GM12874 (cell line): ENCODE data around the gene SRRM5.

Source experiments
- TF ChIP-seq, protein P1 (sequence below): IDR thresholded peaks from 2 replicates; pipeline ENCODE4 v1.5.1; 2011; ENCODE audit warnings: low read depth, mild to moderate bottlenecking, control low read depth, low read length, moderate library complexity; ENCODE audit not compliant: insufficient read depth

SRRM5 gene

DNA sequence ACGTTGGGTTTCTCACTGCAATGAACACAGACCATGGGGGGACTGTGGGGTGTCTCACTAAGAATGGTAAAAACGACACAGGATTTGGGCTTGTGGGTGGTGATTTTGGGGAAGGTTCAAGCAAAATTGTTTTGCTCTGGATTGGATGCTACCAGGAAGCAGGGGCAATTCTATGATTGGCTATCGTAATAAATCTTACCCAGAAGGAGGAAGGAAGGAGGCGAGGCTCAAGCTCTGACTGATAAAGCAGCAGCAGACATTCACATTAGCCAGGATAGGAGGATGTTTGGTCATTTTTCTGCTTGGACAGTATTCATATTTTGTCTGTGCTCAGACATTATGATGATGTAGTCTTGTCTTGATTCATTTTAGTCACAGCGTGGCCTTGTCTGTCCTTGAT, 14.0 kb upstream of the SRRM5 start:
- TF ChIP-seq, protein P1, sequence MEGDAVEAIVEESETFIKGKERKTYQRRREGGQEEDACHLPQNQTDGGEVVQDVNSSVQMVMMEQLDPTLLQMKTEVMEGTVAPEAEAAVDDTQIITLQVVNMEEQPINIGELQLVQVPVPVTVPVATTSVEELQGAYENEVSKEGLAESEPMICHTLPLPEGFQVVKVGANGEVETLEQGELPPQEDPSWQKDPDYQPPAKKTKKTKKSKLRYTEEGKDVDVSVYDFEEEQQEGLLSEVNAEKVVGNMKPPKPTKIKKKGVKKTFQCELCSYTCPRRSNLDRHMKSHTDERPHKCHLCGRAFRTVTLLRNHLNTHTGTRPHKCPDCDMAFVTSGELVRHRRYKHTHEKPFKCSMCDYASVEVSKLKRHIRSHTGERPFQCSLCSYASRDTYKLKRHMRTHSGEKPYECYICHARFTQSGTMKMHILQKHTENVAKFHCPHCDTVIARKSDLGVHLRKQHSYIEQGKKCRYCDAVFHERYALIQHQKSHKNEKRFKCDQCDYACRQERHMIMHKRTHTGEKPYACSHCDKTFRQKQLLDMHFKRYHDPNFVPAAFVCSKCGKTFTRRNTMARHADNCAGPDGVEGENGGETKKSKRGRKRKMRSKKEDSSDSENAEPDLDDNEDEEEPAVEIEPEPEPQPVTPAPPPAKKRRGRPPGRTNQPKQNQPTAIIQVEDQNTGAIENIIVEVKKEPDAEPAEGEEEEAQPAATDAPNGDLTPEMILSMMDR = no peak

DNA sequence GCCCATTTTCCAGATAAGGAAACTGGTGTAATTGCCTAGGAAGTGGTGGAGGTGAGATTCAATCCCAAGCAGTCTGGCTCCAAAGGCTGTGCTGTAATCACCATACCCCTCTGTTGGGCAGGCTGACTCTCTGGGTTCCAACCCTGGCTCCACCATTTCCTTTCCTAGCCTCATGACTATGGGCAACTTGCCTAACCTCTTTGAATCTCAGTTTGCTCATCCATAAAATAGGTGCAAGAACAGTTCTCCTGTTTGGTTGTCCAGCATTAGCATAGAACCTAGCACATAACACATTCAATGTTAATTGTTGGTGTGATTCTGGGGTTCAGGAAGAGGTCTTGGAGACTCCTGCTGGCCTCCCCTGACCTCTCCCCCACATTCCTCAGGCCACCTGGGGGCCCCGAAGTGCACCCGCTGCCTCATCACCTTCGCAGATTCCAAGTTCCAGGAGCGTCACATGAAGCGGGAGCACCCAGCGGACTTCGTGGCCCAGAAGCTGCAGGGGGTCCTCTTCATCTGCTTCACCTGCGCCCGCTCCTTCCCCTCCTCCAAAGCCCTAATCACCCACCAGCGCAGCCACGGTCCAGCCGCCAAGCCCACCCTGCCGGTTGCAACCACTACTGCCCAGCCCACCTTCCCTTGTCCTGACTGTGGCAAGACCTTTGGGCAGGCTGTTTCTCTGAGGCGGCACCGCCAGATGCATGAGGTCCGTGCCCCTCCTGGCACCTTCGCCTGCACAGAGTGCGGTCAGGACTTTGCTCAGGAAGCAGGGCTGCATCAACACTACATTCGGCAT, 13.2 kb upstream of the SRRM5 start:
- TF ChIP-seq, protein P1 = no peak

DNA sequence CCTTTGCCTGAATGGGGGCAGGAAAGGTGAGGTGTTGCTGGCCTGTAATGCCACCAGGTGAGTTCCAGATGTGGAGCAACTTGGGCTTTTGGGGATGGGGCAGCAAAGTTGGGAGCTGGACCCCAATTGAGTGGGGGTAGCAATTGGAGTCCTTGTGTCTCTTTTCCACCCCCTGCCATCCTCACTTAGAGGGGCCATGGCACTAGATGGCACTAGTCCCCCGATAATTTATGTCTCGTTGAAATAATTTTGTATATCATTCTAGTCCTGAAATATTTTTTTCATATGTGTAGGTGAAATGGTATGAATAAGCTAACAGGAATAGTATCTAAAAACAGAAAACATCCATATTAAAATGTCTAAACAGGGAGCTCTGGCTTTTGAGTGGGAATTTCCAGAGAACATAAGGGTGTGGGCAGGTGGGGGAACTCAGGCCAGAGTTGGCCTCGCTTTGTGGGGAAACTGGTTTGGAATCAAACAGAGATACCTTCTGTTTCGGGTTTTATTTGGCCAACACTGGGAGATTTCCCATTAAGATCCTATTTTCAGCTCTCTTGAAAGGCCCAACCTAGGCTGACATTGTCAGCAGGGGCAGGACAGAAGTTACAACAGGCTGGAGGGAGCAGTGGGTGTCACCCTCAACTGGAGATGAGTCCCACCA, 12.1 kb upstream of the SRRM5 start:
- TF ChIP-seq, protein P1 = no peak

DNA sequence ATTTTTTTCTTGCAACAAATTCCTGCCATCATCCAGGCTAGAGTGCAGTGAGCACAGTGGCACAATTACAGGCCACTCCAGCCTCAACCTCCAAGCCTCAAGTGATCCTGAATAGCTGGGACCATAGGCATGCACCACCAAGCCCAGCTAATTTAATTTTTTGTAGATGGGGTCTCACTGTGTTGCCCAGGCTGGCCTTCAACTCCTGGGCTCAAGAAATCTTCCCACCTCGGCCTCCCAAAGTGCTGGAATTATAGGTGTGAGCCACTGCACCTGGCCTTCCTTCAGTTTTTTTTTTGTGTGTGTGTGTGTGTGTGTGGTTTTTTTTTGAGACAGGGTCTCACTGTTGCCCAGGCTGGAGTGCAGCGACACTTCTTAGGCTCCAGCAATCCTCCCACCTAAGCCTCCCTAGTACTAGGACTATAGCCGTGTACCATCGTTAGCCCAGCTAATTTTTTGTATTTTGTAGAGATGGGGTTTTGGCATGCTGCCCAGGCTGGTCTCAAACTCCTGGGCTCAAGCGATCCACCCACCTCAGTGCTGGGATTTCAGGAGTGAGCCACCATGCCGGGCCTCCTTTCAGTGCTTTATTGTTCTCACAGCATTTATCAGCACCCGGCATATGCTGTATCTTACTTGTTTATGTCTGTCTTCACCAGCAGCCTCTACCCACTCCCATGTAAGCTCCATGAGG, 5.9 kb upstream of the SRRM5 start:
- TF ChIP-seq, protein P1 = no peak

DNA sequence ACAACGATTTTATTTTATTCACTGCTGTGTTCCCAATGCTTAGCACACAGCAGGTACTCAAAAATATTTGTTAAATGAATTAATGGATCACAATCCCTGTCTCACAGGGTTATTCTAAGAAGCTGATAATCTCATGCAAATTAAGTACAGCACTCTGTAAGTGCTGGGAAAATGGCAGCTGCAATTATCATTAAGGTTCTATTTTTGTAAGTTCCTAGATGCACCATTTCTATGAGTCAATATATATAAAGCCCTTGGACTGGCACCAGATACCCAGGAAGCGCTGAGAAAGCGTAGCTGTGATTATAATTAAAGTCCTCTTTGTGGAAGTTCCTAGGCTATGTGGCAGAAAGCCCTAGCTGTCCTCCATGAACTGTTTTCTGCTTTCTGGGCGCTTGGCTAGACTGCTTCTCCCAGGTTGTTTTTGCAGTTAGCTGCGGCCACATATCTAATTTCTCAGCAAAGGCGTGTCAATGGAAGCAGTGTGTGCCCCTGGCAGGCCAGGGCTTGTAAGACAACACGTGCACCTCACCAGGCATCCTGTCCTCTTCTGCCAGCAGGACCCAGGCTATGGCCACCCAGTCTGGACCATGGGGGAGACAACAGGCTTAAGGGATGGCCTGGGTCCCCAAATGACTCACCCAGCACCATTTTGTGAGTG, 5.2 kb upstream of the SRRM5 start:
- TF ChIP-seq, protein P1 = no peak

DNA sequence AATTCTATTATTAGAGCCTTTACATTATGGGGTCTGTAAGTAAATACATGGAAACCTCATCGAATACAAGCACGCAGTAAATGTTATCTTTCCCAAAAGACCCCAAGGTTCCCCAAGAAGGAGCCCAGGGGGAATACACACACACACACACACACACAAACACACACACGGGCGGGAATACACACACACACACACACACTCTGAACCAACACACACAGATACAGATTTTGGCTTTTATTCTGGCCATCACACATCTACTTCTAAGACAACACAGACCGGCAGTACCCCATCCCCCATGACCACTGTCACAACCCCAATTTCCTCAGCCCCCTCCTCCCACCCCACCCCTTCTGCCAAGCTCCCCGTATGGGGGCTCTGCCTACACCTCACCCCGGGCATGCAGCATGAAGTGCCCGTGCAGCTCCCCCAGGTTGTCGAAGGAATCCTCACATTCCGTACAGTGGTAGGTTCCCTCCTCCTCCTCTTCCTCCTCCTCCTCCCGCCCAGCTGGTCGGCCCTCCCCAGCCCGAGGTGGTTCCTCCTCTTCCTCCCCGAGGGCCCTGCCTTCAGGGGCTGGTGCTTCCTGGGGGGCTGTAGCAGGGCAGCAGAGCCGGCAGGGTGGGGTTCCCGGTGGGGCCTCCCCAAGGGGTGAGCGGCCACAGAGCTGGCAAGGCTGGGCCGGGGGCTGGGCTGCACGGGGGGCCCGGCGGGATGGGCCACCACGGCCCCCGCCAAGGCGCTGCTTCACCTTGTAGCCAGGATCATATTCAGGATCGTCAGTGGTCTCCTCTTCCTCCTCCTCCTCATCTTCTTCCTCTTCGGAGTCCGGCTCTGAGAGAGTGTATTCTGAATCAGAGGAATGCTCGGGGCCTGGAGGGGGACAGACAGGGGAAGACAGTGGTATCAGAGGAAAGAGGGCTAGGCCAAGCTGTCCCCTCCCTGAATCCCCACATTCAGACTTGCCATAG, 4.4 kb upstream of the SRRM5 start:
- TF ChIP-seq, protein P1 = no peak
